Muscle layer of duodenum (tissue), 2 donors: ENCODE measurements around the gene LRRC74A.

Experiments used
- H3K27ac ChIP-seq: one replicate; pipeline ENCODE4 v1.7.0; 2013; ENCODE audit warnings: mild to moderate bottlenecking, low read length
- H3K27me3 ChIP-seq: one replicate; pipeline ENCODE4 v1.7.0; 2013; ENCODE audit warnings: low read depth, mild to moderate bottlenecking, control low read depth, low read length
- H3K36me3 ChIP-seq, 2 donors: one replicate each; pipeline ENCODE4 v1.7.0; 2013; ENCODE audit warnings: low read length in 2 of 2, control low read depth in 1 of 2, mild to moderate bottlenecking in 1 of 2; ENCODE audit not compliant: insufficient read depth in 2 of 2, control insufficient read depth in 1 of 2
- H3K4me1 ChIP-seq, 2 donors: one replicate each; pipeline ENCODE4 v1.7.0; 2013; ENCODE audit warnings: low read length in 2 of 2, mild to moderate bottlenecking in 2 of 2, control low read depth in 1 of 2, moderate library complexity in 1 of 2; ENCODE audit not compliant: insufficient read depth in 2 of 2, control insufficient read depth in 1 of 2
- H3K4me3 ChIP-seq, 2 donors: one replicate each; pipeline ENCODE4 v1.7.0; 2013; ENCODE audit warnings: low read length in 2 of 2, low read depth in 1 of 2, mild to moderate bottlenecking in 1 of 2
- H3K9me3 ChIP-seq, 2 donors: one replicate each; pipeline ENCODE4 v1.7.0; 2013; ENCODE audit warnings: low read length in 2 of 2, control low read depth in 1 of 2, mild to moderate bottlenecking in 1 of 2; ENCODE audit not compliant: control insufficient read depth in 1 of 2
- donor health status: healthy.

The LRRC74A gene

DNA sequence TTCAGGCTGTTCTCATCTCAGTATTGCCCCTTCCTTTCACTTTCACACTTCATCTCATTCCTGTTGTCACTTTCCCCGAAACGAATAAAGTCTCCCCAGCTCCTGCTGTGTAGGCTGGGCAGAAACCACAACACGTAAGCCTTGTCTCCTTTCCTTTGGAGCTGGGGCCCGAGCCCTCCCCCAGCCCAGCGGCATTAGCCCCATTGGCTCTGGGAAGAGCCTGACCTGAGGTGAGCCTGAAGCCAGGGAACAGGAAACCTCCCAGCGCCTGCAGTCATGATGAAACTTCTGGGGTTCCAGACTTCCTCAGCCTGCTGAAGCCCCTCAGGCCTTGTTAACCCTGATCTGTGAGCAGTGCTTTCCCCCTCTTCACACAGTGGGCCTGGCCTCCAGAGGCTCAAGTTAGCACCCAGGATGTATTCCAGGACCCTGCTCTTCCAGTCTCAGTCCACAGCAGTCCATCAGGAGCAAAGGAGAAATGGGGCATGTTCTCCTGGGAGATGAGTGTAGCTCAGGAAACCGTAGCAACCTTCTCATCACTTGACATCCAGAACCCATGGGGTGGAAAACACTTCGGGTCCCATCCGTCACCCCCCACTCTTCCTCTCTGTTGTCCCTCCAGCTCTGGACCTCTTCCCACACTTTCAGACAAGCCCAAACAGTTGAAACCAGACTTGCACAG, 43.2 kb upstream of the LRRC74A start:
- peaks cover 7 to 14% of the 10 kb centered on the region in 2 donors for H3K4me1 ChIP-seq
- no peaks in the 10 kb centered on the region for H3K9me3 ChIP-seq
- H3K27ac ChIP-seq: no peak overlapping the region
- no peaks in the 10 kb centered on the region for H3K27me3 ChIP-seq
- no peak overlapping the region for H3K4me3 ChIP-seq
- peaks cover 14 to 40% of the 10 kb centered on the region in 2 donors for H3K36me3 ChIP-seq

- H3K4me1 ChIP-seq: peaks cover 7 to 14% of the 10 kb centered on the region in 2 donors
- no peaks in the 10 kb centered on the region for H3K9me3 ChIP-seq
- no peak overlapping the region for H3K27ac ChIP-seq
- H3K36me3 ChIP-seq: peaks cover 27 to 48% of the 10 kb centered on the region in 2 donors
- H3K4me3 ChIP-seq: no peak overlapping the region
- no peaks in the 10 kb centered on the region for H3K27me3 ChIP-seq
These were observed 41.8 kb upstream of the LRRC74A start for GRCh38 chr14:76784266-76784874.

DNA sequence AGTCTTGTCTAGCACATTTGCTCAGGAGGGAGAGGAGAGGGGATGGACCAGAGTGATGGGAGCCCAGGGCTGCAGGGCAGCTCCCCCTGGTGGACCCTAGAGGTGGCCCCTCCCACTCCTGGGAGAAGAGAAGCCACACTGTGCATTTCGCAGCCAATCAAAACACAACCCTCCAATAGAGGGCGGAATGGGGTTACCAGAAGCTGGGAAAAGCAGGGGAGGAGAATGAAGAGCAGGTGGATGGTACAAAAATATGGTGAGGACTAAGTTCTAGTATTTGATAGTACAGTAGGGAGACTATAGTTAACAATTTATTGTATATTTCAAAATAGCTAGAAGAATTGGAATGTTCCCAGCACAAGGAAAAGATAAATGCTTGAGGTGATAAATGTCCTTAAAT, 41.3 kb upstream of the LRRC74A start:
- Histone ChIP-seq H3K36me3 (peaks cover 27 to 46% of the 10 kb centered on the region in 2 donors), H3K4me3 (no peak overlapping the region), H3K9me3 (no peaks in the 10 kb centered on the region), H3K27ac (no peak overlapping the region), H3K27me3 (no peaks in the 10 kb centered on the region), H3K4me1 (peaks cover 7 to 14% of the 10 kb centered on the region in 2 donors)

- H3K9me3 ChIP-seq: no peaks in the 10 kb centered on the region
- peaks cover 7 to 14% of the 10 kb centered on the region in 2 donors for H3K4me1 ChIP-seq
- no peak overlapping the region for H3K4me3 ChIP-seq
- H3K27me3 ChIP-seq: no peaks in the 10 kb centered on the region
- H3K27ac ChIP-seq: no peak overlapping the region
- H3K36me3 ChIP-seq: peaks cover 42 to 55% of the 10 kb centered on the region in 2 donors
These were observed 39.6 kb upstream of the LRRC74A start for GRCh38 chr14:76786601-76787000.

DNA sequence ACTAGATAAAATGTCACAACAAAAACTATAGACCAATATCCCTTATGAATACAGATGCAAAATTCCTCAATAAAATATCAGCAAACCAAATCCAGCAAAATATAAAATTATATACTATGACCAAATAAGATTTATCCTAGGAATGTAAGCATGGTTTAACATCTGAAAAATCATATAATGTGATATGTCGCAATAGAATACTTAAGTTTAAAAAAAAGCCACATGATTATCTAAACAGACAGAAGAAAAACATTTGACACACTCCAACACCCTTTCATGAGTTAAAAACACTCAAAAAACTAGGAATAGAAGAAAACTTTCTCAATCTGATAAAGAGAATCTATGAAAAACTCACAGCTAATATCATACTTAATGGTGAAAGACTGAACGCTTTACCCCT, 33.8 kb upstream of the LRRC74A start:
- Histone ChIP-seq H3K36me3 (peaks cover 41 to 43% of the 10 kb centered on the region in 2 donors), H3K27ac (no peak overlapping the region), H3K4me1 (no peaks in the 10 kb centered on the region), H3K4me3 (no peak overlapping the region), H3K9me3 (no peaks in the 10 kb centered on the region), H3K27me3 (no peaks in the 10 kb centered on the region)

DNA sequence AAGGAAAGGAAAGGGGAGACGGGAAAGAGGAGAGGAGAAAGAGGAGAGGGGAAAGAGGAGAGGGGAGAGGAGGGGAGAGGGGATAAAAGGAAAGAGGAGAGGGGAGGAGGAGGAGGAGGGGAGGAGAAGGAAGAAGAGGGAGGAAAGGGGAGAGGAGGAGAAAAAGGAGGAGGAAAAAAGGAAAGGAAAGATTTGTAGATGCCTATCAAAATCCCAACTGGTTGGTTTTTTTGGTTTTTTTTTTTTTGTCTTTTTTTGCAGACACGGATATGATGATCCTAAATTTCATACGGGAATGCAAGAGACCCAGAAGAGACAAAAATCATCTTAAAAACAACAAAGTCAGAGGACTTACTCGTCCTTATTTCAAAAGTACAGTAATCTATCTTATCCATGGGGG, 32.9 kb upstream of the LRRC74A start:
- Histone ChIP-seq H3K27ac (no peak overlapping the region), H3K36me3 (peaks cover 33 to 41% of the 10 kb centered on the region in 2 donors), H3K4me3 (no peak overlapping the region), H3K27me3 (no peaks in the 10 kb centered on the region), H3K9me3 (no peaks in the 10 kb centered on the region), H3K4me1 (no peaks in the 10 kb centered on the region)

GRCh38 chr14:76793956-76794355, 32.3 kb upstream of the LRRC74A start:
- Histone ChIP-seq H3K27ac (no peak overlapping the region), H3K27me3 (no peaks in the 10 kb centered on the region), H3K36me3 (peaks cover 29 to 41% of the 10 kb centered on the region in 2 donors), H3K9me3 (no peaks in the 10 kb centered on the region), H3K4me3 (no peak overlapping the region), H3K4me1 (no peaks in the 10 kb centered on the region)

GRCh38 chr14:76806446-76806845, 19.8 kb upstream of the LRRC74A start:
- H3K36me3 ChIP-seq: peaks cover 41 to 52% of the 10 kb centered on the region in 2 donors
- peaks cover under 1 to 6% of the 10 kb centered on the region in 2 donors for H3K4me1 ChIP-seq
- no peak overlapping the region for H3K27ac ChIP-seq
- H3K9me3 ChIP-seq: no peaks in the 10 kb centered on the region
- H3K27me3 ChIP-seq: no peaks in the 10 kb centered on the region
- H3K4me3 ChIP-seq: no peak overlapping the region

DNA sequence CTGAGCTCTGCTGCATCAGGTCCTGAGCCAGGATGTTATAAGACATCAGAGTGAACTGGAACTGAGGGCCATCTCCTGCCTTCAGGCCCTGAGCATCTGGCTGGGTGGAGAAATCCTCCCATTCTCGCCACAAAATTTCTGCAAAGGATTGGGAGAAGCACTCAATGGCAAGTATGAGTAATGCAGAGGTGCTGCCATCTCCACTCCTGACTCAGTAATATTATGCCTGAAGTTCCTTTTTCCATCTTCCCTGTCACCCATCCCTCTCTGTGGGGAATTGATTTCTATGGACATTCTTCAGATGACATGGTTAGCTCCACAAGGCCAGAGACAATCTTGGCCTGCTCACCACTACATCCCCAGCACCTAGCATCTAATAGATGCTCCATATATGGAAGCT, 18.2 kb upstream of the LRRC74A start:
- H3K4me1 ChIP-seq: peaks cover 5 to 6% of the 10 kb centered on the region in 2 donors

GRCh38 chr14:76808990-76809389, 17.2 kb upstream of the LRRC74A start:
- no peak overlapping the region for H3K4me3 ChIP-seq
- H3K27me3 ChIP-seq: no peaks in the 10 kb centered on the region
- H3K9me3 ChIP-seq: no peaks in the 10 kb centered on the region
- H3K36me3 ChIP-seq: peaks cover 28 to 29% of the 10 kb centered on the region in 2 donors
- H3K27ac ChIP-seq: no peak overlapping the region
- H3K4me1 ChIP-seq: peaks cover 5 to 6% of the 10 kb centered on the region in 2 donors

More for the DNA sequence above, 18.2 kb upstream of the LRRC74A start:
- Histone ChIP-seq H3K27me3 (no peaks in the 10 kb centered on the region), H3K4me3 (no peak overlapping the region), H3K36me3 (peaks cover 37 to 39% of the 10 kb centered on the region in 2 donors), H3K27ac (no peak overlapping the region), H3K9me3 (no peaks in the 10 kb centered on the region)

DNA sequence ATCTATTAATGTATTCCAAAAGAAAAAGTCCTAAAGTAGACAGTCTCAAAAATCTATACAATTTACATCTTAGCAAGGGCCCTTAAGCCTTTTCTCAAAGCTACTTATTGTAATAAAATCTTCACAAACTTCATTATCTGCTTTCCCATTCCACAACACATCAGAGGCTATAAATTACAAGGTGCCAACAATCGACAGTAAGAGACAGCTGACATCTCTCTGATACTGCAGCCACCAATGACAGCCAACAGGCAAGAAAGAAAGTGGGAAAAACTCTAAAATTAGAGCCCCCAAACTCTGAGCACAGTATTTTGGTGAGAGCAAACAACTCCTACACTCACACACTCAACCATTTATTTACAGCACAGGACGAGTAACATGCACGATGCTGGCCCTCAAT, 15.7 kb upstream of the LRRC74A start:
- Histone ChIP-seq H3K4me1 (peaks cover 5 to 6% of the 10 kb centered on the region in 2 donors), H3K9me3 (no peaks in the 10 kb centered on the region), H3K4me3 (peak overlapping the region; percentile 46 to 80), H3K27ac (peak overlapping the region; percentile 70), H3K27me3 (no peaks in the 10 kb centered on the region), H3K36me3 (peaks cover 21 to 23% of the 10 kb centered on the region in 2 donors)
